ENCODE results near the gene KRTAP5-5. TPM values are rescaled to one million over a fixed set of nuclear protein-coding genes. Genes with fewer than 3 reads are reported as not detected.

KRTAP5-5 gene
- total and polyA plus RNA-seq, 10 of the 15 experiments (the other 5 are each of a cell fraction or from before 2014, with no cell fraction given): not detected

- no peak for ATAC-seq
- intact Hi-C loops (cut with micrococcal nuclease; ENCODE audit: unreplicated experiment) (no loop called here), in situ Hi-C loops (cut with MboI) (no loop called here)
- H3K9ac ChIP-seq (ENCODE audit: control insufficient read depth, insufficient read depth, low read length): no peak overlapping the region
- no peak for FAIRE-seq
- H3K4me3 ChIP-seq: no peak overlapping the region
- CTCF ChIA-PET: interaction anchor here (0.6 to 3.6 kb wide), 9 partner anchors 8 to 518 kb away, joined by 3 to 23 read pairs (median 3); no protein-coding TSS in a partner anchor
- no peak for DNase-seq (ENCODE audit: low read depth, low spot score)
- POLR2A ChIA-PET: no interaction called here
- RAD21 ChIA-PET (ENCODE audit: unreplicated experiment): interaction anchor here (1.4 kb wide), 1 partner anchor 55 kb away, joined by 4 read pairs; no protein-coding TSS in a partner anchor
- H4K20me1 ChIP-seq (ENCODE audit: control insufficient read depth, insufficient read depth): no peaks in the 10 kb centered on the region
- no peaks in the 10 kb centered on the region for H3K79me2 ChIP-seq (ENCODE audit: control insufficient read depth, insufficient read depth, low read length)
- no peaks in the 10 kb centered on the region; a peak in 2 of 4 replicates for H3K27me3 ChIP-seq (replicated peaks in 1 of 2; ENCODE audit: control insufficient read depth in 2 of 2, insufficient read depth in 2 of 2, low read length in 1 of 2)
- no peak overlapping the region for H3K4me2 ChIP-seq (ENCODE audit: control insufficient read depth, insufficient read depth)
- no peak overlapping the region for H3K27ac ChIP-seq (ENCODE audit: control insufficient read depth, insufficient read depth)
- H3K4me1 ChIP-seq (ENCODE audit: control insufficient read depth, insufficient read depth, low read length): no peaks in the 10 kb centered on the region
- SMC1A ChIA-PET (ENCODE audit: uncharacterized antibody, unreplicated experiment): no interaction called here
- 38% methylated on average over 18 of the region's 18 CpGs for WGBS (ENCODE audit: insufficient coverage, insufficient replicate concordance, low lambda C conversion rate, missing lambda C conversion rate)
- H3K9me3 ChIP-seq (replicated peaks; ENCODE audit: control insufficient read depth, insufficient read depth, low read length): no peaks in the 10 kb centered on the region
- no peak overlapping the region for H2AFZ ChIP-seq (ENCODE audit: control insufficient read depth, low read depth, low read length)
- H3K36me3 ChIP-seq (ENCODE audit: control insufficient read depth in 2 of 2, insufficient read depth in 2 of 2, low read length in 1 of 2): no peaks in the 10 kb centered on the region
- BruUV-seq (replicated peaks): no TSS peak
- TF ChIP-seq, protein P1, sequence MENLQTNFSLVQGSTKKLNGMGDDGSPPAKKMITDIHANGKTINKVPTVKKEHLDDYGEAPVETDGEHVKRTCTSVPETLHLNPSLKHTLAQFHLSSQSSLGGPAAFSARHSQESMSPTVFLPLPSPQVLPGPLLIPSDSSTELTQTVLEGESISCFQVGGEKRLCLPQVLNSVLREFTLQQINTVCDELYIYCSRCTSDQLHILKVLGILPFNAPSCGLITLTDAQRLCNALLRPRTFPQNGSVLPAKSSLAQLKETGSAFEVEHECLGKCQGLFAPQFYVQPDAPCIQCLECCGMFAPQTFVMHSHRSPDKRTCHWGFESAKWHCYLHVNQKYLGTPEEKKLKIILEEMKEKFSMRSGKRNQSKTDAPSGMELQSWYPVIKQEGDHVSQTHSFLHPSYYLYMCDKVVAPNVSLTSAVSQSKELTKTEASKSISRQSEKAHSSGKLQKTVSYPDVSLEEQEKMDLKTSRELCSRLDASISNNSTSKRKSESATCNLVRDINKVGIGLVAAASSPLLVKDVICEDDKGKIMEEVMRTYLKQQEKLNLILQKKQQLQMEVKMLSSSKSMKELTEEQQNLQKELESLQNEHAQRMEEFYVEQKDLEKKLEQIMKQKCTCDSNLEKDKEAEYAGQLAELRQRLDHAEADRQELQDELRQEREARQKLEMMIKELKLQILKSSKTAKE (IDR thresholded peaks at IDR 0.05; ENCODE audit: low read depth, poor library complexity, severe bottlenecking): no peak
- no peak for TF ChIP-seq ESRRA (IDR thresholded peaks at IDR 0.05; ENCODE audit: low read length)
- no peak for TF ChIP-seq STAT1 (conservative IDR thresholded peaks at IDR 0.05)
- no peak for TF ChIP-seq E2F4 (IDR thresholded peaks at IDR 0.05; ENCODE audit: low read depth, low read length)
- no peak for TF ChIP-seq PRDM15 (CRISPR knock-in tag; IDR thresholded peaks at IDR 0.05)
- TF ChIP-seq, protein P2, sequence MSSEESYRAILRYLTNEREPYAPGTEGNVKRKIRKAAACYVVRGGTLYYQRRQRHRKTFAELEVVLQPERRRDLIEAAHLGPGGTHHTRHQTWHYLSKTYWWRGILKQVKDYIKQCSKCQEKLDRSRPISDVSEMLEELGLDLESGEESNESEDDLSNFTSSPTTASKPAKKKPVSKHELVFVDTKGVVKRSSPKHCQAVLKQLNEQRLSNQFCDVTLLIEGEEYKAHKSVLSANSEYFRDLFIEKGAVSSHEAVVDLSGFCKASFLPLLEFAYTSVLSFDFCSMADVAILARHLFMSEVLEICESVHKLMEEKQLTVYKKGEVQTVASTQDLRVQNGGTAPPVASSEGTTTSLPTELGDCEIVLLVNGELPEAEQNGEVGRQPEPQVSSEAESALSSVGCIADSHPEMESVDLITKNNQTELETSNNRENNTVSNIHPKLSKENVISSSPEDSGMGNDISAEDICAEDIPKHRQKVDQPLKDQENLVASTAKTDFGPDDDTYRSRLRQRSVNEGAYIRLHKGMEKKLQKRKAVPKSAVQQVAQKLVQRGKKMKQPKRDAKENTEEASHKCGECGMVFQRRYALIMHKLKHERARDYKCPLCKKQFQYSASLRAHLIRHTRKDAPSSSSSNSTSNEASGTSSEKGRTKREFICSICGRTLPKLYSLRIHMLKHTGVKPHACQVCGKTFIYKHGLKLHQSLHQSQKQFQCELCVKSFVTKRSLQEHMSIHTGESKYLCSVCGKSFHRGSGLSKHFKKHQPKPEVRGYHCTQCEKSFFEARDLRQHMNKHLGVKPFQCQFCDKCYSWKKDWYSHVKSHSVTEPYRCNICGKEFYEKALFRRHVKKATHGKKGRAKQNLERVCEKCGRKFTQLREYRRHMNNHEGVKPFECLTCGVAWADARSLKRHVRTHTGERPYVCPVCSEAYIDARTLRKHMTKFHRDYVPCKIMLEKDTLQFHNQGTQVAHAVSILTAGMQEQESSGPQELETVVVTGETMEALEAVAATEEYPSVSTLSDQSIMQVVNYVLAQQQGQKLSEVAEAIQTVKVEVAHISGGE (CRISPR knock-in tag; IDR thresholded peaks at IDR 0.05): no peak
- no peak for TF ChIP-seq HDGF (IDR thresholded peaks at IDR 0.05)
- TF ChIP-seq BHLHE40 (IDR thresholded peaks at IDR 0.05; ENCODE audit: borderline replicate concordance in 1 of 2, low read depth in 2 of 2, low read length in 1 of 2): no peak
- no peak for TF ChIP-seq RB1 (IDR thresholded peaks at IDR 0.05; ENCODE audit: borderline replicate concordance)
- TF ChIP-seq TCF3 (IDR thresholded peaks at IDR 0.05; ENCODE audit: borderline replicate concordance, insufficient read depth, low read depth, low read length): no peak
- no peak for TF ChIP-seq FOXK2 (IDR thresholded peaks at IDR 0.05)
- no peak for TF ChIP-seq NR2F1 (conservative IDR thresholded peaks at IDR 0.05)
Observed at GRCh38 chr11:1639102-1639620, 9.6 kb downstream of the KRTAP5-5 start.
